GM12874 (cell line): Measurements from ENCODE around the gene ARRDC5.

Source experiments
- TF ChIP-seq, protein P1 (sequence below): IDR thresholded peaks from 2 replicates; pipeline ENCODE4 v1.5.1; 2011; ENCODE audit warnings: low read depth, mild to moderate bottlenecking, control low read depth, low read length, moderate library complexity; ENCODE audit not compliant: insufficient read depth

The ARRDC5 gene

DNA sequence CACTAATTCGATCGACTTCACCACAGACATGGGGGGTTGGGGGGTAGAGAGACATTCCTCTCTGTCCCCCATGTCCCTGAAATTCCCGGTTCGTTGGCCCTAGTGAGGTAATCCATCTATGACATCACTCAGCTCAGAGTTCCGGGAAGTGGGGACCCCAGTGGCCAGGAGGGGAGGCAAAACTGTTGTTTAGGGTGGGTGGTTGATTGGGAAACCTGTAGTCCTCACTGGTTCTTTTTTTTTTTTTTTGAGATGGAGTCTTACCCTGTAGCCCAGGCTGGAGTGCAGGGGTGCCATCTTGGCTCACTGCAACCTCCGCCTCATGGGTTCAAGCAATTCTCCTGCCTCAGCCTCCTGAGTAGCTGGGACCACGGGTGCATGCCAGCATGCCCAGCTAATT lies at the start of gene ARRDC5:
Gene ARRDC5, minus strand, starts transcription at position 101 of the 400 bp plus-strand sequence. Its CDS starts 71 bp downstream, at position 30.
- TF ChIP-seq, protein P1, sequence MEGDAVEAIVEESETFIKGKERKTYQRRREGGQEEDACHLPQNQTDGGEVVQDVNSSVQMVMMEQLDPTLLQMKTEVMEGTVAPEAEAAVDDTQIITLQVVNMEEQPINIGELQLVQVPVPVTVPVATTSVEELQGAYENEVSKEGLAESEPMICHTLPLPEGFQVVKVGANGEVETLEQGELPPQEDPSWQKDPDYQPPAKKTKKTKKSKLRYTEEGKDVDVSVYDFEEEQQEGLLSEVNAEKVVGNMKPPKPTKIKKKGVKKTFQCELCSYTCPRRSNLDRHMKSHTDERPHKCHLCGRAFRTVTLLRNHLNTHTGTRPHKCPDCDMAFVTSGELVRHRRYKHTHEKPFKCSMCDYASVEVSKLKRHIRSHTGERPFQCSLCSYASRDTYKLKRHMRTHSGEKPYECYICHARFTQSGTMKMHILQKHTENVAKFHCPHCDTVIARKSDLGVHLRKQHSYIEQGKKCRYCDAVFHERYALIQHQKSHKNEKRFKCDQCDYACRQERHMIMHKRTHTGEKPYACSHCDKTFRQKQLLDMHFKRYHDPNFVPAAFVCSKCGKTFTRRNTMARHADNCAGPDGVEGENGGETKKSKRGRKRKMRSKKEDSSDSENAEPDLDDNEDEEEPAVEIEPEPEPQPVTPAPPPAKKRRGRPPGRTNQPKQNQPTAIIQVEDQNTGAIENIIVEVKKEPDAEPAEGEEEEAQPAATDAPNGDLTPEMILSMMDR: no peak

- TF ChIP-seq, protein P1: no peak
Measured at GRCh38 chr19:4951656-4952055, 49.0 kb upstream of the ARRDC5 start.

GRCh38 chr19:4939466-4939865 lies 36.8 kb upstream of the ARRDC5 start:
- TF ChIP-seq, protein P1: no peak

- TF ChIP-seq, protein P1: no peak
Measured at GRCh38 chr19:4937060-4937459, 34.4 kb upstream of the ARRDC5 start.

DNA sequence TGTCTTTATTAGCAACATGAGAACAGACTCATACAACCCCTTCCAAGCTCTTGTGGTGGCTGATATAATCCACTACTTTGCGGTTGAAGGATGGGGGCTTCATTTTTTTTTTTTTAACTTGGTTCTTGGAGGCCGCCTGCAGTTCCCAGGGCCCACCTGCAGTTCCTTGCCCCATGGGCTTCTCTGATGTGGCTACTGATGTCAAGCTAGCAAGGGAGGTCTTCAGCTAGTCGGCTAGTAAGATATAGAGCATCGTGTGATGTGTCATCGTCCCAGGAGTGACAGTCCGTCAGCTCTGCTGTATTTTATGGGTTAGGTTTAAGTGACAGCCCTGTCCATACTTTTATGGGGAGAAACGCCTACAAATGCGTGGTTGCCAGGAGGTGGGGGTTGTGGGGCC lies 32.7 kb upstream of the ARRDC5 start:
- TF ChIP-seq, protein P1: no peak

- TF ChIP-seq, protein P1: no peak
Measured at GRCh38 chr19:4933528-4933927, 30.8 kb upstream of the ARRDC5 start.

- TF ChIP-seq, protein P1: no peak
Measured at GRCh38 chr19:4932711-4933110, 30.0 kb upstream of the ARRDC5 start.

DNA sequence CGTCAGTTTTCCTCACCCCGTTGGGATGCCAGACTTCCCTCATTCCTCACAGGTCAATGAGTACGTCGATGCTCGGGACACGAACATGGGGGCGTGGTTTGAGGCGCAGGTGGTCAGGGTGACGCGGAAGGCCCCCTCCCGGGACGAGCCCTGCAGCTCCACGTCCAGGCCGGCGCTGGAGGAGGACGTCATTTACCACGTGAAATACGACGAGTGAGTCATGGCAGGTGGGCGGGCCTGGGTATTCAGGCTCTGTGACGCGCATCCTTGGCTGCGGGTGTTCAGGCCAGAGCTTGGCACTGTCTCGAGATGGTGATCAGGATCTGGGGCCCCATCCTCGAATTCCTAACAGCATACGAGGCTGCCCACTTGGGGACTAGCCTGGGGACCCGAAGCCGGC lies 28.0 kb upstream of the ARRDC5 start:
- TF ChIP-seq, protein P1: no peak
